COR-L47 (cell line): ENCODE data around the gene CCDC60.

ENCODE experiments used
- DNase-seq: peaks from one replicate; lab custom pipeline; 2025; lab: John Stamatoyannopoulos, UW

The CCDC60 gene

DNA sequence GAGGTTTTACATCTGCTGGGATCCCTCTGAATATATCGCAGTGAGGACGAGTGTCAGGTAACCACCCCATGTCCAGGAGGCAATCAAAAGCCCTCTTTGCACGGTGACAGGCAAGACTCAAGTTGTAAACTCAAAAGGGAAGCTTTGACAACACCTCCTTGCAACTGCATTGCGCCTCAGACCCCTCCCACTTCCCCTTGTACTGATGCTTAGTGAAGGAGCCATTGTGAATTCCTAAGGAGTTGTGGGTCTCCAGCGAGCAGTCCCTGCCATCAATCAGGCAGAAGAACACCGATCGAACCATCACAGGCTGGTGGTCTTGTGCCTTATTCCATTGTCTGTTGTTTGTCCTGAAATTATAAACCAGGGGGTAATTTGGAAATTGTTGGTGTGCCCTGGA is 112.6 kb downstream of the CCDC60 start:
- no peak for DNase-seq

DNA sequence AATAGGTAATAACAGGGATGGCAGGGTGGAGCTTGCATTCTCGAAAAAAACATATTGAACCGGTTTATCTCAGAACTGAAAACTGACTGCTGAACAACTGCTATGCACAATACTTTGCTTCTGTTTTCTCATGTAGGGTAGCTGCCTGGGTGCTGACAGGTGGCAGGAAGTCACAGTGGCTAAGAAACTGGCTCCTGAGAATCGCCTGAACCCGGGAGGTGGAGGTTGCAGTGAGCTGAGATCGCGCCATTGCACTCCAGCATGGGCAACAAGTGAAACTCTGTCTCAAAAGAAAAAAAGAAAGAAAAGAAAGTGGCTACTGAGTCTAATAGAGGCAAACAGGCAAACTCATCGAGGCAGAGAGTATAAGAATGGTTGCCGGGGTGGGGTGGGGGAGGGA is 113.1 kb downstream of the CCDC60 start:
- DNase-seq = no peak

- DNase-seq = peak; percentile 29
Observed at GRCh38 chr12:119448611-119449131, 114.1 kb downstream of the CCDC60 start.

GRCh38 chr12:119450771-119451170 is 116.2 kb downstream of the CCDC60 start:
- no peak for DNase-seq

GRCh38 chr12:119456824-119457223 is 122.3 kb downstream of the CCDC60 start:
- no peak for DNase-seq

- DNase-seq = no peak
Observed at GRCh38 chr12:119457271-119457670, 122.7 kb downstream of the CCDC60 start.

GRCh38 chr12:119459481-119459880 is 125.0 kb downstream of the CCDC60 start:
- no peak for DNase-seq

- DNase-seq = no peak
Observed at GRCh38 chr12:119460876-119461275, 126.3 kb downstream of the CCDC60 start.

DNA sequence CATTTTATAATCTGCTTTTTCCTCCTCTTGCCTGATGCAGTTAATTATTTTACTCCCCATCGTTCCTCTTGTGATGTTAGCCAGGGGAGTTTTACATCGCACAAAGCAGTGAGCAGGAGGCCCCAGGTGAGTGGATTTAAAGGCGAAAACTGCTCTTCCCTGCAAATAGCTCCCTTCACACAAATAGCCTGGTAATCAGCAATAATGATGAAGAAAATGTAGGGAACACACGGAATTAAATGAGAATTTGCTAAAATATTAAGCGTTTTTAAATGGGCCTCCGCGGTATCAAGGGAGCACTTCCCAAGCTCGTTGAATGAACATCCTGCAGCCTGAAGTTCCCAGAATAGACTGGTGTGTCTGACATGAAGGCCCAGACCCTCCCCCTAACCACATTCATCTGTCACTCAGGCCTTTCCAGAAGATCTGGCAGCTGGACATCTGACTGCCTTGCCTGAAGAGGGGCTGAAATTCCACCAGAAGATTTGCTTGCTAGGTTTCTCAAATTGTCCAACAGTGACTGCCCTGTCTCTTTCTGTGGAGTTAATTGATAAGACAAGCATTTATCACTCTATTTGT is 127.2 kb downstream of the CCDC60 start:
- DNase-seq = no peak

DNA sequence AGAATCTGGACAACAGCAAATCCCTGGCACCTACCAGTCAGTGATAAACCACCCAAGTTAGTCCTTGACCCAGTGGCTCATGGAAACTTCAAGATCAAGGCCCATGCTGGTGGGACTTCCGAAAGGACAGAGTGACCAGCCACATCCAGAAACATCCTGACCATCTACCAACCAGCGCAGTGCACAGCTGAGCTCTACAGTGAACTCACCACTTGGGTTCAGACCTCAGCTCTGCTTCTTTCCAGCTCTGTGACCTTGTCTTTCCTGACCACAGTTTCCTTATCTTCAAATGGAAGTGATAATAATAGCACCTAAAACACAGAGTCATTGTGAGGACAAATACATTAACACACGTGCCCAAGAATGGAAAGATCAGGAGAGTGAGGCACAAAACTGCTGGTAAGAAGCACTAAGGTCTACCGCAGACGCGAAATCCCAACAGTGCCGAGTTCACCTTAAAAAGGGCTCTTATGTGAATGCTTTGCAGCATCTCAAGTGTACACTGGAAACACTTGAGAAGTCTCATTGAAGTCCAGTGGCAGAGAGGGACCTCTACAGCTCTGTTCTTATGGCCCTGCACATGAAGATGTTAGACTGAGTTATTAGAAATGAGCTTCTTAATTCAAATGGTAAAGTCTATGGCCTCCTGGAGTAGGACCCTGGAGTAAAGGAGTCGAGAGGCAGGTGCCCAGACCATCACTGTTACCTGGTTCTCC is 128.8 kb downstream of the CCDC60 start:
- no peak for DNase-seq

GRCh38 chr12:119468296-119468695 is 133.8 kb downstream of the CCDC60 start:
- DNase-seq = no peak

DNA sequence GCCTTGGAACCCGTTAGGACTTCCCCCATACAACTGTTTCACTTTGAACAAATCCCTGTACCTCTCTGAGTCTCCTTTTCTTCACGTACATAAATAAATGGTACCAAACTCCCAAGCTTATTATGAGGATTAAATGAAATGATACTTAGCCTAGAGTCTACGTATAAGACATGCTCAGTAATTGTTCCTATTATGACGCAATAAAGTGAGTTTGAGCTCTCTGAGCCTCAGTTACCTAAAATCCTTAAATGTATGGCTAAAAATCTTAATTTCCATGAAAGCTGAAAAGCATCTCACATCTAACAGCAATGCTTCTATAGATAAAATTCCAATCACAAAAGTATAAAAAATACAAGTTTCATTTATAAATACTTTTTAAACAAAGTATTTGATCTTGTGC is 141.1 kb downstream of the CCDC60 start:
- no peak for DNase-seq

- DNase-seq = no peak
Observed at GRCh38 chr12:119476951-119477350, 142.4 kb downstream of the CCDC60 start.

DNA sequence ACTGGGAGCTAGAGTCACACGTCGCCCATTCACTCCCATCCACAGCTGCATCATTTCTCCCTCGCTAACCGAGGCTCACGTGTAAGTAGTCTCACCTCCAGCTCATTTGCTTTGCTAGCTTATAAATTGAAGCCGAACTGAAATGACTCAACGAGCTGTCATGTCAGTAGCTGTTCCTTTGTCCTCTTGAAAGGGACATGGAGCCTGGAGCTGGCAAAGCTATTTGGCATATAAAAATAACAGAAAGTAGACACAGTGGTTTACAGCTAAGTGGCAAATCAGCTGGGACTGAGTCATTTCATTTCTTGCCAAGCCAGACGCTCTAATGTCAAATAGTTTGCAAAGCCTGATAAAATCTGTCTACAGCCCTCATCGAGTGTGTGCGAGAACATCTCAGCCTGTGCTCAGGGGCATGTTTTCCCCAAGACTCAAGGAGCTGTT is 144.6 kb downstream of the CCDC60 start:
- no peak for DNase-seq

- DNase-seq = no peak
Observed at GRCh38 chr12:119480551-119480950, 146.0 kb downstream of the CCDC60 start.

DNA sequence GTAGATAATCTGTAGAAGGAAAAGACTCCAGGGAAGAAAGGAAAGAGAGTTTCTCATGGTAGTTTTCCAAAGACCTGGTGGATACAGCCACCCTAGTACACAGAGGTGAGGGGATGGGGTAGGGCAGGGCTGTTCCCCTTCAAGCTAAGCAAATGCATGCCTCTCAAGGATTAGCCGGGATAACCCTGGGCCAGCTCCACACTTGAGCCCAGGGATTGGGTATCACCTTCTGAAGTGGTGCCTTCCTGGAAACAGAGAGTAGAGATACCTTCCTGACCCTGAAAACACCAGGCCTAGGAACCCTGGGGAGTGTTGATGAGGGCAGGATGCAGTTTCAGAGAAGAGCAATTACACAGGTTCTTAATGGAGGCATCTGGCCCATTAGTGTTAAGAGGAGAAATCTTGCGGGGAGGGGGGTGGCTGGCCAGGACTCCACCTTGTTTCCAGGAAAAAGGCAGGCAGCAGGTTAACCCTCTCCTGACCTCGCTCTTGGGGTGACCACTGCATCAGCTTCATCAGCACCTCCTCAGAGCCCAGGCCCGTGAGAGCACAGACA is 152.1 kb downstream of the CCDC60 start:
- no peak for DNase-seq

- no peak for DNase-seq
Observed at GRCh38 chr12:119491814-119492213, 157.3 kb downstream of the CCDC60 start.

DNA sequence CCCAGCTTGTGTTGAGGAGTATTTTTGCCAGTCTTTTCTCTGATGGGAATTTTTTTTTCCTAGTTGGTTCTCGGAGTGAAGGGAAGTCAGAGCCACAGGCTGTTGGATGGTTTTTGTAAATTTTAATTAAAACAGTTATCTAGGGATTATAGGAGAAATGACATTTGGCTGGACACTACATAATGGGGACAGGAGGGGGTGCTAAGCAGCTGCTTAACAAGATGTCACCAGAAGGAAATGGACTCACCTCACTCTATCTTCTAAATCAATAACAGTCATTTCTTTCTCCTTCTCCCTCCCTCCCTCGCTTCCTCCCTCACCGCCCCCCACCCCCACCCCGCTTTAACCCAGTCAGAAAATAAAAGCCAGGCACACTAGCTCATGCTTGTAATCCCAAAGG is 165.7 kb downstream of the CCDC60 start:
- no peak for DNase-seq

GRCh38 chr12:119501052-119501451 is 166.5 kb downstream of the CCDC60 start:
- no peak for DNase-seq

GRCh38 chr12:119505001-119505400 is 170.5 kb downstream of the CCDC60 start:
- DNase-seq = no peak

DNA sequence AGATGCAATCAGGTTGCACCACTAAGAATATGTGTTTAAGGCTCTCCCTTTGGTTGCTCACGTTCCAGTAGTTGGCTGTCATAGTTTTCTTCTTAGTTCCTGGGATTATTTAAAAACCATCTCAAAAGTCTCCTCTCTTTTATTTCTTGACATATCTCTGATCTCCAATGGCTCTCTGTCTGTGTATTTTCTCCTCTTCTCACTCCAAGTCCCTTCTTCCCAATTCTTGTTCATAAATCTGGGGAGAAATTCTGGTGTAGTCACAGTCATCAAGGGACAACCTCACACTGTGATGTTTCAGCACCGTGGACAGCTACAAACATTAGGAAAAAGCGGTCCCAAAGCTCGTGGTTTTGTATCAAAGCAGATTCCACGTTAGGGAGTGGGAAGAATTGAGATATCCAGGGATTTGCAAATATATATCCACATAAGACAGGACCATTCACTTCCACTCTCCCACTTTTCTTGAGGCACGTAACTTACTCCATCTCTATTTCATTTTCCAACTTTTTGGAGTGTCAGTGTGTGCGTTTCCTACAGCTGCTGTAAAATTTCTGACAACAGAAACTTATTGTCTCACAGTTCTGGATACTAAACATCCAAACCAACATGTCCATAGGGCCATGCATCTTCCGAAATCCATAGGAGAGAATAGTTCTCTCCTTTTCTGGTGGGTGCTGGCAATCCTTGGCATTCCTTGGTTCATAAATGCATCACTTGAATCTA is 178.4 kb downstream of the CCDC60 start:
- DNase-seq = no peak

DNA sequence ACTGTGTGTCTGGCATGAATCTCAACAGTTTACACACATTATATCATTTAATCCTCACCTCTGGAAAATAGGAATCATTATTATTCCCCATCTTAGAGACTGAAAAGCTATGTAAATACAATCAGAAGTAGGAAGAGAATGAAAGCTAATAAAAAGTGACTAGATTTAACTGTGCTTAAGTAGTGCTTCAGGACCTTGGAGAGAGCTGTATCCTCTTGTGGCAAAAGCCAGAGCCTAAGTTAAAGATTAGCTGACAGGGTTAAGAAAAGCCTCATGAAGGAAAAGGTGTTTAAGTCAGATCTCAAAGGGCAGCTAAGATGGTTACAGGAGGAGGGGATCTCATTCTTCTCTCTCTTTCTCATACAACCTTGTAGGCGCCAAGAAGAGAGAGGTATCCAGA is 193.7 kb downstream of the CCDC60 start:
- no peak for DNase-seq

GRCh38 chr12:119540476-119540875 is 205.9 kb downstream of the CCDC60 start:
- no peak for DNase-seq
